GM19099 (cell line): ENCODE results near the gene LRRC52.

Experiments
- POLR2A ChIP-seq: IDR thresholded peaks from 3 replicates; pipeline ENCODE4 v1.6.1; 2011; ENCODE audit warnings: low read depth; ENCODE audit not compliant: insufficient read length; ENCODE audit errors: extremely low read depth

LRRC52 gene

GRCh38 chr1:165543532-165544438 lies at the start of gene LRRC52:
TSS of gene LRRC52 (plus strand) at chr1:165544000. CDS start at chr1:165544297, 297 bp downstream.
- no peak for TF ChIP-seq POLR2A

GRCh38 chr1:165494949-165495857 lies 48.6 kb upstream of the LRRC52 start:
- TF ChIP-seq POLR2A: no peak

GRCh38 chr1:165495858-165496205 lies 48.0 kb upstream of the LRRC52 start:
- TF ChIP-seq POLR2A: no peak

- TF ChIP-seq POLR2A: no peak
Observed at GRCh38 chr1:165496501-165496900, 47.3 kb upstream of the LRRC52 start.

GRCh38 chr1:165497069-165498013 lies 46.5 kb upstream of the LRRC52 start:
- TF ChIP-seq POLR2A: no peak

GRCh38 chr1:165501330-165501969 lies 42.4 kb upstream of the LRRC52 start:
- TF ChIP-seq POLR2A: no peak

GRCh38 chr1:165501970-165502348 lies 41.8 kb upstream of the LRRC52 start:
- no peak for TF ChIP-seq POLR2A

- TF ChIP-seq POLR2A: no peak
Observed at GRCh38 chr1:165507570-165507969, 36.2 kb upstream of the LRRC52 start.

GRCh38 chr1:165508291-165508690 lies 35.5 kb upstream of the LRRC52 start:
- no peak for TF ChIP-seq POLR2A

- no peak for TF ChIP-seq POLR2A
Observed at GRCh38 chr1:165512816-165513215, 31.0 kb upstream of the LRRC52 start.

GRCh38 chr1:165516469-165516868 lies 27.3 kb upstream of the LRRC52 start:
- no peak for TF ChIP-seq POLR2A

GRCh38 chr1:165520646-165521045 lies 23.2 kb upstream of the LRRC52 start:
- TF ChIP-seq POLR2A: no peak

GRCh38 chr1:165524639-165525285 lies 19.0 kb upstream of the LRRC52 start:
- TF ChIP-seq POLR2A: no peak

GRCh38 chr1:165525708-165526107 lies 18.1 kb upstream of the LRRC52 start:
- no peak for TF ChIP-seq POLR2A
